HG02571 (cell line): ENCODE data around the gene MTIF2.
"Not testable (repeated sequence)": the region's sequence is repeated elsewhere in the genome, so short reads cannot be mapped to it uniquely, and the experiment has no call there.

Experiments used
- ATAC-seq: cut with Tn5 transposase; IDR thresholded peaks from one replicate; pipeline ENCODE4 v1.9.1; 2021; ENCODE audit warnings: mild to moderate bottlenecking, moderate library complexity; ENCODE audit not compliant: unreplicated experiment

The MTIF2 gene, protein sequence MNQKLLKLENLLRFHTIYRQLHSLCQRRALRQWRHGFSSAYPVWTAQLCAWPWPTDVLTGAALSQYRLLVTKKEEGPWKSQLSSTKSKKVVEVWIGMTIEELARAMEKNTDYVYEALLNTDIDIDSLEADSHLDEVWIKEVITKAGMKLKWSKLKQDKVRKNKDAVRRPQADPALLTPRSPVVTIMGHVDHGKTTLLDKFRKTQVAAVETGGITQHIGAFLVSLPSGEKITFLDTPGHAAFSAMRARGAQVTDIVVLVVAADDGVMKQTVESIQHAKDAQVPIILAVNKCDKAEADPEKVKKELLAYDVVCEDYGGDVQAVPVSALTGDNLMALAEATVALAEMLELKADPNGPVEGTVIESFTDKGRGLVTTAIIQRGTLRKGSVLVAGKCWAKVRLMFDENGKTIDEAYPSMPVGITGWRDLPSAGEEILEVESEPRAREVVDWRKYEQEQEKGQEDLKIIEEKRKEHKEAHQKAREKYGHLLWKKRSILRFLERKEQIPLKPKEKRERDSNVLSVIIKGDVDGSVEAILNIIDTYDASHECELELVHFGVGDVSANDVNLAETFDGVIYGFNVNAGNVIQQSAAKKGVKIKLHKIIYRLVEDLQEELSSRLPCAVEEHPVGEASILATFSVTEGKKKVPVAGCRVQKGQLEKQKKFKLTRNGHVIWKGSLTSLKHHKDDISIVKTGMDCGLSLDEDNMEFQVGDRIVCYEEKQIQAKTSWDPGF

DNA sequence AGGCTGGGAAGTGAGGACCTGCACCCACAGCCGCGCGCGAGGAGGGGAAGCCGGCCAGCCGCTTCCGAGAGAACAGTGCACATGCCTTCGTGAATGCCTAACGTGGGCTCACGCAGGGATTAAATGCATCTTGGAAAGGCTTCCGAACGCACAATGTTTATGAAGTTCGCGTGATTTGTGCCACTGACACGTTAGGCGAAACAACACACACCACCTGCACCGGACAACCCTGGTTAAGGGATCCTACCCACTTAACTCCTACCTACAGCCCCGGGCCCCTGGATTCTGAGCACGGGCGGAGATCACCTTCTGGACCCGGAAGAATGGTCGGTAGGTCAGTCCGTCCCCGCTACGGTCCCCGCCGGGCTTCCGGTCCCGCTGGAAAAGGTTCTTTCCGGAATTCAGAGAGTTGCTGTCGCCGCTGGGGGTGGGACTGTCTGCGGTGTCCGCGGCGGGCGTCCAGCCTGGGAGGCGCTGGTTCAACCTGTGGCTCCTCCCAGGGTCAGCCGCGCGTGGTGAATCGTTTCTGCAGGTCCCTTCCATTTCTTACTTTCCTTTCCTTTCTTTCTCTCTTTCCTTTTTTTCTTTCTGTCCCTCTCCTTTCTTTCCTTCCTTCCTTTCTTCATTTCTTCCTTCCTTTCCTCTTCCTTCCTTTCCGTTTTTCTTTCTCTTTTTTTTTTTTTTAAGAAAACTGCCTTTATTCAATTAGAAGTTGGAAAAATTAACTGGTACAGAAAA lies at the start of gene MTIF2:
TSS of gene MTIF2 (minus strand) at position 325 of the 738 bp plus-strand sequence. CDS start 5,373 bp downstream, outside the sequence.
- peak; percentile 98 for ATAC-seq

DNA sequence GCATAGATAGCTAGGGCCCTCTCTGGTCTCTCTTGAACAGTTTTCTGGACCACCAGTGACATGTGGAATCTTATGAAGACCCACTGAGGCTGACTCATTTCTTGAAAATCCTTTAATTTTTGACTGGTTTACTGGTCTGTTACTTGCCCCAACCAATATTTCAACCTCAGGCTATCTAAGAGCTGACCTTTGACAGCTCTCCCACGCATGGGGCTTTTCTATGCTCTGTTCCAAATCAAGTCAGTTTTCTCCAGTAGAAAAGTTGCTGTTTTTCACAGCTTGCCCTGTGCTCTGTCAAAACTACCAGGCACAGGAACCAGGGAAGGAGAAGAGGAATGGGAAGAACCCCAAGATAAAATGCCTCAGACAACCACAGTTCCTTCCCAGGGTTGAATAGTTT lies 46.0 kb upstream of the MTIF2 start:
- ATAC-seq = no peak

DNA sequence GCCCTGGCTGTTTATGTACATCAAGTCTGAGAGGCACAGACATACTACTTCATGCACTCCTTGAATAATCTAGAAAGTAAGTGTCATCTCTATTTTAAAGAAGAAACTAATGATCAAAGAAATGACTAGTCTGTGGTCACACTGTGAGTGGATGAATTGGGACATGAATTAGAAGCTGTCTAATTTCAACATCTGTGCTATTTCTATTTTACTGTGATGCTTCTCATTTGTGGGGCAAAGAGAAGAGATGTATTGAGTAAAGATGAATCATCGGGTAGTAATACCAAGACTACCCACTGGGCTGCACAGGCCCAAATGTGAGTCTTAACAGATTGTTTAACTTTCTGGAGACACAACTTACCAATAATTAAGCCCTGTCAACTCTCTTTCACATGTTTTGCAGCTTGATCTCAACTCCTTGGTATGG lies 42.4 kb upstream of the MTIF2 start:
- ATAC-seq = peak; percentile 94

DNA sequence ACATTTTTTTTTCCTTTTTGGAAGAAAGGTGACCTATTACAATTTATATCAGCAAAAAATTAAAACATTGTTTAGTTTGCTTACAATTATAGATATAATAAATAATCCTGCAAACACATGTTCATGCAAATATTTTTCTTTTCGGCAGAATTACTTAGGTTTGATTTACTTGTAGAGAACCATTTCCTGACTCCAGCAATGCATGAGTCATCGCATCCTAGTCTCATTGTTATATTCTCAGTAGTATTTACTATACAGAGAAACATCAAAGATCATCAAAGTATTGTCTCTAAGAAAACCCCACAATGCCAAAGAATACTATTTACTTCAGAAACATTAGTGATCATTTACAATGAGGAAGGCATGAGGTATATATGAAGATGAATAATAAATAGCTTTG lies 40.4 kb upstream of the MTIF2 start:
- no peak for ATAC-seq

DNA sequence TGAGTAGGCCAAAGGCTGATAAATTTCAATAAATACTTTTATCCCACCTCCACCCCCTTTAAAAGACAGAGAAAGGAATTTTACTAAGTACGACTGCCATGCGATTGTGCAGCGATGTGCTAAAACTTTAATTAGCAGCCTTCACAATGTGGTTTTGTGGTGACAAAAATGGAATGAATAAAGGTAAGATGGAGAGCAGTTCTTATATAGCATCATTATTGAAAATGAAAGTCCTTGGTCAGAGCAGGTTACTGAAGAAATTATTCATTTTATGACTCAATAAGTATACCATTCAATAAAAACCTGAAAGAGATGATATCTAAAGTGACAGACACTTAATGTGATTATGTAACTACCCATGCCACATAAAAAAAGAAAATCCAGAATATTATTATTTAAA lies 33.2 kb upstream of the MTIF2 start:
- peak; percentile 70 for ATAC-seq

DNA sequence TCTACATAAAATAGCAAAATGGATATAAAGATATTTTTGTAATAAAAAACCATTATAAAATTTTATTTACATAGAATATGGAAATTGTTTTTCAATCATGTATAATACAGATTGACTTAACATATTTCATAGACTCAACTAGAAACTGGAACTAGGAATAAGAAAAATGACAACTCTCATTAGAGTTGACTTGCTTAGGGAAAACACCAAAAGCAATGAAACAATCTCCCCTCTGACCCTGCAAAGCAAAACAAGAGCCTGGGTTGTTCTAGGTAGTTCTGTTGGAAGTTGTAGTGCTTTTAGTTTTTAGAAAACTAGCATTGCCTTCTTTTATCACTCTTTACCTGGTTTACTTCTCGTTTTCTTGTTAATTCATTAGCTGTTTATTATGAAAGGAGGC lies 32.2 kb upstream of the MTIF2 start:
- ATAC-seq = peak; percentile 54

DNA sequence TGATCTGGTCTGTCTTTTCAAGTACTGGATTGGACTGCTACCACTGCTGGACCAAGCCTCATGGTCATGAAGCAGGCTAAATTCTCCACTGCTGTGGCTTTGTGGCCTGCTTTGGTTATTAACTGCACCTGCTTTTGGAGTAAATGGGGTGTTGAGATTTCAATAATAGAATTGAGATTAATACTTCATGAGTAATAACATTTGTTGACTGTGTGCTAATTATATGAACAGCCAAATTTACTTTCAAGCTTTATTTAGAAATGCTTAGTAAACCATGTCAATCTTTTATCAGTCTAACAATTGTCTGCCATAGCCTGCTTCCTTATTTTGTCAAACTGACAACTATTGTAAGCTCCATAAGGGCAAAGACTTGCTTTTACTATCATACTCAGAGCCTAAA lies 27.4 kb upstream of the MTIF2 start:
- ATAC-seq = no peak

DNA sequence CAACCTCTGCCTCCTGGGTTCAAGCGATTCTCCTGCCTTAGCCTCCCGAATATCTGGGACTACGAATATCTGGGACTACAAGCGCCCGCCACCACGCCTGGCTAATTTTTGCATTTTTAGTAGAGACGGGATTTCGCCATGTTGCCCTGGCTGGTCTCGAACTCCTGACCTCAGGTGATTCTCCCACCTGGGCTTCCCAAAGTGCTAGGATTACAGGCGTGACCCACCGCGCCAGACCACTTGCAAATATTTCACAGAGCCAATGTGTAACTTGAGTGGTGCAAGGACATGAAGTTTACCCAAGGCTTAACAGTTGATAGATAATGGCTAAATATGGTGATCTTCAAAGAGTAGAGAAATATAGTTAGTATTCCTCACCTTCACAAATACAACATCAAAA lies 14.1 kb upstream of the MTIF2 start:
- ATAC-seq = no peak

DNA sequence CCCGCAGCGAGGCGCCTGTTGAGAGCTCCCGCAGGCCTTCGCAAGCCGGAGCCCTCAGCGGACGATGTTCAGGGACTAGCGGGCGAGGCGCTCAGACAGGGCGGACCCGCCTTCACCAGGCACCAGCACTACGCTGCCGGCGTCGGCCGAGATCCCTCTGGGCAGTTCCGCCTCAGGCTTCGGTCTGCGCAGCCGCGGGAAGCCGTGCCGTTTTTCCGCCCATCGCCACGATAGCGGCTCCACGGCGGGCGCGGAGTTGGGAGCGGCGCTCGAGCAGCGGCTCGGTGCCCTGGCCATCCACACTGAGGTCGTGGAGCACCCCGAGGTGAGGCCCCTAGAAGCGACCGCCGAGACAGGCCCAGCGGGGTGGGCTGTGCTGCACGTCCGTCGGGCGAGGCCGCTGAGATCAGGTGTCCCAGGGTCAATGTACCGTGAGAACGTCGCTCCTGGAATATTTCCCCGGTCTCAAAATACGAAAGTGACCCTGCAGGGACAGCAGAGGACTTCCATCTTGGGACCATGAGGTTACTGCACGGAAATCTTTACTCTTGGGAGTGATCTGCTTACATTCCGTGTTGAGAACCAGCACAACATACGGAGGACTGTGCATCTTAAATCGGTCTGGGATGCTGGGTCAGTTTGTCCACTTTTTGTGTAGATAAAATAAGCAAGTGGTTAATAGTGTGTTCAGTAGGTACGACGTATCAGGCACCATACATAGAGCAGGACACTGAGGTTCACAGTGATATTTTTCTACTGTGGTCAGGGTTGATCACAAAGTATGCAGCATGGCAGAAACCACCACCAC lies 13.3 kb upstream of the MTIF2 start:
- ATAC-seq = peak; percentile 98

DNA sequence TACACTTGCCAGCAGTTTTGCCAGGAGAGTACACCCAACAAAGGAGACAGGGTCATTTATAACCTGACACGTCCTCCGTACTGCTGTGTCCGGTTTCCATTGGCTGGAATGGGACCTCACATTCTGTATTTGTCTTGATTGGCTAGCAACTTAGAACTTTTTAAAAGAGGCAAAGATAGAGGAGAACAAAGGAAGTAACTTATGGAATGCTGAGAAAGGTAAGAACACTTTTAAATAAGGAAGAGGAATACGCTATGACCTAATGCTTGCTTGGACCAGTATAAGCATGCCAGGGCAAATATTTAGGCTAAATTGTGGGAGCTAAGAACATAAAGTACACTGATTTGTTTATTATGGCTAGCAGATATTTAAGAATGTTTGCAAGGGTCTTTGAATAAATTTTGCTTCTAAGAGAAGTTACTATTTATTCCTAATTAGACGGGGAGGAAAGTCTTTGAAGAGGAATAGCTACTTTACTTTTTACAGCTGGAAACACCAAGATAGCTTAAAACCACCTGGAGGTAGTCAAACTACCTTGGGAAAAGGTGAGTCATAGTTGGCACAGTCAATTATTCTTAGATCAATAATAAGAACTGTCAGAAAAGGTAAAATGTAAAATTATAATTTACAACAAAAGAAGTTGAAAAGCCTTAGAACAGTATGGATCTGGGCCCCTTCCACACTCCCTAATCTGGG lies 12.0 kb upstream of the MTIF2 start:
- ATAC-seq = not testable (repeated sequence)

DNA sequence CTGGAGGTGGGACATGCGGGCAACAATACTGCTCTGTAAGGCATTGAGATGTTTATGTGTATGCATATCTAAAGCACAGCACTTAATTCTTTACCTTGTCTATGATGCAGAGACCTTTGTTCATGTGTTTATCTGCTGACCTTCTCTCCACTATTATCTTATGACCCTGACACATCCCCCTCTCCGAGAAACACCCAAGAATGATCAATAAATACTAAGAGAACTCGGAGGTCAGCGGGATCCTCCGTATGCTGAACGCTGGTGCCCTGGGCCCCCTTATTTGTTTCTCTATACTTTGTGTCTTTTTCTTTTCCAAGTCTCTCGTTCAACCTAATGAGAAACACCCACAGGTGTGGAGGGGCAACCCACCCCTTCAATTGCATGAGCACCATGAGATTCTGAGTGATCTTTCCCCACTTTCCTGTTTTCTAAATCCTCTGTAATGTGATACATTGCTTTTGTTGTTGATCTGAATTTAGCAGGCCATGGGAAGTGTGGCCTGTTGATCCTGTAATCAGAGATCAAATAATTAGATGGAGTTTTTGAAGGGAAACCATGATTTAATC lies 10.9 kb upstream of the MTIF2 start:
- ATAC-seq = not testable (repeated sequence)

DNA sequence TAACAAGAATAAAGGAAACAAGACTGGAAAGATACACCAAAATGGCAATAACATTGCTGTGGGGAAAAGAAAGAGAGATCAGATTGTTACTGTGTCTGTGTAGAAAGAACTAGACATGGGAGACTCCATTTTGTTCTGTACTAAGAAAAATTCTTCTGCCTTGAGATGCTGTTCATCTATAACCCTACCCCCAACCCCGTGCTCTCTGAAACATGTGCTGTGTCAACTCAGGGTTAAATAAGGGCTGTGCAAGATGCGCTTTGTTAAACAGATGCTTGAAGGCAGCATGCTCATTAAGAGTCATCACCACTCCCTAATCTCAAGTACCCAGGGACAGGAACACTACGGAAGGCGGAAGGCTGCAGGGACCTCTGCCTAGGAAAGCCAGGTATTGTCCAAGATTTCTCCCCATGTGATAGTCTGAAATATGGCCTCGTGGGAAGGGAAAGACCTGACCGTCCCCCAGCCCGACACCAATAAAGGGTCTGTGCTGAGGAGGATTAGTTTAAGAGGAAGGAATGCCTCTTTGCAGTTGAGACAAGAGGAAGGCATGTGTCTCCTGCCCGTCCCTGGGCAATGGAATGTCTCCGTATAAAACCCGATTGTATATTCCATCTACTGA lies 10.3 kb upstream of the MTIF2 start:
- ATAC-seq = not testable (repeated sequence)

DNA sequence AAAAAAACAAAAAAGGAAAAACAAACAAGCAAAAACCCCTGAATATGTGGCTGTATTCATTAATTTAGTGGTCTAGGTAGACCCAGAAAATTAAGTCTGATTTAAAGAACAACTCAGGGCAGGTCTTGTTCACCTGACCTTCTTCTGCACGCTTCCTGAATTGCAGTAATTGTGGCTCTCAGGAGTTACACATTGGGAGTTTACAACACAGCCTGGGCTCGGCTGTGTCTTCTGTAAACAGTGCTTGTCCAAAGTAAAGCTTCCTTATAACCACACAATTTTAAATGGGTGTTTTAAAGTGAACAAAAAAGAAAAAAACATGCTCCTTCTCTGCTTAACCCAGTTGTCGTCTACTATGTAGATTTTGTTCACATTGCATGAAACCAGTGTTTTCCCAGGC lies 8.3 kb upstream of the MTIF2 start:
- ATAC-seq = no peak

DNA sequence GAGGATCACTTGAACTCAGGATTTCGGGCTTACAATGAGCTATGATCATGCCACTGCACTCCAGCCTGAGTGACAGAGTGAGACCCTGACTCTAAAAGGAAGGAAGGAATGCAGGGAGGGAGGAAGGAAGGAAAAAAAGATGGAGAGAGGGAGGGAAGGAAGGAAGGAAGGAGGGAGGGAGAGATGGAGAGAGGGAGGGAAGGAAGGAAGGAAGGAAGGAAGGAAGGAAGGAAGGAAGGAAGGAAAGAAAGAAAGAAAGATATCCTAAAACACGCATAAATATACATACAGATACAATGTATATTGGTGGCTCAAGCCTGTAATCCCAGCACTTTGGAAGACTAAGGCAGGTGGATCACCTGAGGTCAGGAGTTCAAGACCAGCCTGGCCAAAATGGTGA lies 5.3 kb upstream of the MTIF2 start:
- not testable (repeated sequence) for ATAC-seq

DNA sequence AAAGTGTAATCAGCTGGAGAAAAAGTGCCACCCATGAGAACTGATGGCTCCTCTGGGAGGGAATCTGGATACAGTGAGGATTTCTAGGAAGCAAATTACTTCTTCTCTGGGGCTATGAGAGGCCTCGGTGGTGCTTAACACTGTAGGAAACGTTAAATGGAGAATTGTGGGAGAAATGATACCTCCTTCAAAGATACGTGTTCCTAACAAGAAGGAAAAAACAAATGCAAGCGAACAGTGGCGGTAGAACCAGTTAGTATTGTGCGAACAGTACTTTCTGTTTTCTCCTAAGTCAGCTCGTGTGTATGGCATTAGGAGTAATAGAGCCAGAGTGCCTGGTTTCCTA lies 587 bp upstream of the MTIF2 start:
- ATAC-seq = no peak

DNA sequence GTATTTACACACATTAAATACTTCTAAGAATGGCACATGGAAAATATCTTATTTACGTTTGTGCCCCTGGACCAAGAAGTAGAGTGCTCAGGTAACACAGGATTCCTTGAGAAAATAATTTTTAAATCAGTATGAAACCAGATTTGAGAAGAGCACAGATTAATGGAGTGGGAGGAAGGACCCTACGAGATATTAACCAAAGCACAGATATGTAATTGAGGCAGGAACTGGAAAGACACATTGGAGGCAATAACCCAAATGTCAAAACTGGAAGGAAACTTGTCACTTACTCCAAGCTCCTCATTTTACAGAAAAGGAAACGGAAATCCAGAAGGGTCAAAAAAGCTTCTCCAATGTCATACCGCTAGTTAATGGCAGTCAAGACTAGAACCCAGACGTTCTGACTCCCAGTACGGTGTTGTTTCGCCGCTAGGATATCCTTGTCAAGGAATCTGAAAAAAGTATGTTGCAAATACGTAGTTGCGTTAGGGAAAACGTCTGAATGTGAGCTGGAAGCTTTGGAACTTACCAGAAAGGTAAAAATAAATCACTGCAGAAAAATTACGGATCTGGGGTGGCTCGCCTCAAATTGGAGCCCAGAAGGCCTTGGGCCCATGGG lies 634 bp downstream of the MTIF2 start:
- no peak for ATAC-seq

DNA sequence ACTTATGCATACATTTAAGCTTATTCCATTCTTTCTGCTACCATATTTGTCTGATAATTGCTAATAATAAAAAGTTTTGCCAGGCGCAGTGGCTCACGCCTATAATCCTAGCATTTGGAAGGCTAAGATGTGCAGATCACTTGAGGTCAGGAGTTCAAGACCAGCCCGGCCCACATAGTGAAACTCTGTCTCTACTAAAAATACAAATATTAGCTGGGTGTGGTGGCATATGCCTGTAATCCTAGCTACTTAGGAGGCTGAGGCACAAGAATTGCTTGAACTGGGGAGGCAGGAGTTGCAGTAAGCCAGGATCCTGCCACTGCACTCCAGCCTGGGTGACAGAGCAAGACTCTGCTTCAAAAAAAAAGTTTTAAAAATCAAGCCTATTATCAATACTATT lies 9.4 kb downstream of the MTIF2 start:
- not testable (repeated sequence) for ATAC-seq

DNA sequence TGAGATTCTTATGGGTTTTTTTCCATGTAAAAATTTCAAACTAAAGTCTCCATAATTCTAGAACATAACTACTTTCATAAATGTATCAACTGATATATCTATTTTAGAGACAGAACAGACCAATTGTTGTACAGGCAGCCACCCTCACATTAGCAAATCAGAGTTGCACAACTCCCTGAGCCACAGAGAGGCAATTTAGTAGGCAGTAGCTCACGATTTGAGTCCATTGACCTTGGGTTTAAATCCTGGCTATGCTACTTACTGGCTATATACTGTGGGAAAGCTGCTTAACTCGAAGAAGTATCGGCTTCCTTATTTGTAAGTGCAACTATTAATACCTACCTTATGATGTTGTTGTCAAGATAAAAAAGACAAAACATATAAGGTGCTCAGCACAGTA lies 16.2 kb downstream of the MTIF2 start:
- no peak for ATAC-seq

DNA sequence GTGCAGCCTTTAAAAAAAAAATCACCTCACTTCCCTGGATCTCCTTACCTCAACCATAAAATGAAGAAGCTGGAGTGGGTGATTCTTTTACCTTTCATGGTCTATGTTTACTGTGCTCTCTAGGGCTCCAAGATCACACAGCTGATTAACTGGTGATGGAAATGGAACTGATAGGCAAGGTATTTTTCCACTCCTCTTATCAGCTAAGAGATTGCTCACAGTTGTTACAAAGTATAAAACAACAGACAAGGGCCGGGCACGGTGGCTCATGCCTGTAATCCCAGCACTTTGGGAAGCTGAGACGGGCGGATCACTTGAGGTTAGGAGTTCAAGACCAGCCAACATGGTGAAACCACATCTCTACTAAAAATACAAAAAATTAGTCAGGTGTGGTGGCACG lies 22.0 kb downstream of the MTIF2 start:
- no peak for ATAC-seq
